HEK293 (cell line): ENCODE data around the gene OCSTAMP.

Experiments
- CTCF ChIA-PET: fragments of 350-600 bp; formaldehyde crosslinking; extraction: SDS; loops from one replicate; lab custom pipeline; 2021; ENCODE audit warnings: antibody characterized with exemption; lab: Yijun Ruan, JAX
- POLR2A ChIA-PET: fragments of 300-600 bp; formaldehyde crosslinking; extraction: SDS; loops from one replicate; lab custom pipeline; 2020; ENCODE audit warnings: antibody characterized with exemption, inconsistent platforms; lab: Yijun Ruan, JAX
- H3K27ac ChIP-seq: fragments of 200-500 bp; sonication (Bioruptor generic); 2 replicates; pipeline ENCODE4 v1.5.1; 2014; ENCODE audit warnings: low read depth, low read length, control low read depth, inconsistent platforms; ENCODE audit errors: extremely low read depth
- H3K36me3 ChIP-seq, 2 experiments: fragments of 200-500 bp in 1 of 2; sonication (Bioruptor generic) in 1 of 2; 1 replicate in 1 of 2; 2 replicates in 1 of 2; pipeline ENCODE4 v1.5.1; 2014 to 2017; ENCODE audit warnings: inconsistent platforms in 2 of 2, low read length in 2 of 2; ENCODE audit not compliant: control insufficient read depth in 2 of 2, insufficient read depth in 1 of 2
- H3K4me1 ChIP-seq: fragments of 200-500 bp; sonication (Bioruptor generic); 2 replicates; pipeline ENCODE4 v1.5.1; 2014; ENCODE audit warnings: mild to moderate bottlenecking, low read length, inconsistent platforms; ENCODE audit not compliant: control insufficient read depth, insufficient read depth
- H3K4me3 ChIP-seq: 2 replicates; pipeline ENCODE4 v1.5.1; 2011; ENCODE audit warnings: low read depth, mild to moderate bottlenecking, control low read depth, low read length, moderate library complexity
- H3K9me3 ChIP-seq: fragments of 200-500 bp; sonication (Bioruptor generic); 2 replicates; pipeline ENCODE4 v1.5.1; 2014; ENCODE audit warnings: low read depth, low read length, inconsistent platforms; ENCODE audit not compliant: control insufficient read depth, insufficient read depth
- GLIS2 ChIP-seq: fragments of 450-650 bp; formaldehyde crosslinking; IDR thresholded peaks from 2 replicates; pipeline ENCODE4 v1.5.1; 2016; ENCODE audit warnings: missing biosample characterization, missing genetic modification characterization
- IKZF3 ChIP-seq: fragments of 450-650 bp; IDR thresholded peaks from 2 replicates; pipeline ENCODE4 v1.5.0; 2018; ENCODE audit warnings: missing biosample characterization, mild to moderate bottlenecking, missing genetic modification characterization, moderate library complexity
- SETDB1 ChIP-seq: IDR thresholded peaks from one replicate; pipeline ENCODE4 v1.6.1; 2017; ENCODE audit warnings: mild to moderate bottlenecking, low read length, moderate library complexity, mixed read lengths; ENCODE audit not compliant: insufficient read length
- ZBTB17 ChIP-seq: fragments of 450-650 bp; formaldehyde crosslinking; IDR thresholded peaks from 2 replicates; pipeline ENCODE4 v1.5.1; 2016; ENCODE audit warnings: missing biosample characterization, missing genetic modification characterization
- ZIC2 ChIP-seq: fragments of 450-650 bp; formaldehyde crosslinking; IDR thresholded peaks from 2 replicates; pipeline ENCODE4 v1.5.1; 2016; ENCODE audit warnings: missing biosample characterization, missing genetic modification characterization
- ZNF133 ChIP-seq: fragments of 450-650 bp; formaldehyde crosslinking; IDR thresholded peaks from 2 replicates; pipeline ENCODE4 v1.5.1; 2016; ENCODE audit warnings: missing biosample characterization, missing genetic modification characterization
- ZNF239 ChIP-seq: fragments of 450-650 bp; formaldehyde crosslinking; IDR thresholded peaks from 2 replicates; pipeline ENCODE4 v1.5.1; 2016; ENCODE audit warnings: missing biosample characterization, missing genetic modification characterization
- ZNF292 ChIP-seq: fragments of 450-650 bp; formaldehyde crosslinking; IDR thresholded peaks from 2 replicates; pipeline ENCODE4 v1.5.1; 2016; ENCODE audit warnings: low read depth, missing biosample characterization, missing genetic modification characterization, borderline replicate concordance
- ZNF433 ChIP-seq: fragments of 450-650 bp; formaldehyde crosslinking; IDR thresholded peaks from 2 replicates; pipeline ENCODE4 v1.5.1; 2016; ENCODE audit warnings: missing biosample characterization, missing genetic modification characterization, low read depth
- ZNF548 ChIP-seq: fragments of 450-650 bp; formaldehyde crosslinking; IDR thresholded peaks from 2 replicates; pipeline ENCODE4 v1.5.1; 2016; ENCODE audit warnings: missing biosample characterization, missing genetic modification characterization
- ZNF558 ChIP-seq: fragments of 450-650 bp; formaldehyde crosslinking; IDR thresholded peaks from 2 replicates; pipeline ENCODE4 v1.5.1; 2016; ENCODE audit warnings: missing biosample characterization, missing genetic modification characterization
- ZNF837 ChIP-seq: fragments of 450-650 bp; formaldehyde crosslinking; IDR thresholded peaks from 2 replicates; pipeline ENCODE4 v1.5.1; 2016; ENCODE audit warnings: missing biosample characterization, missing genetic modification characterization
- TF ChIP-seq, protein P1 (sequence below): fragments of 450-650 bp; formaldehyde crosslinking; IDR thresholded peaks from 2 replicates; pipeline ENCODE4 v1.5.1; 2017; ENCODE audit warnings: missing biosample characterization, missing genetic modification characterization
- TF ChIP-seq, protein P2 (sequence below): sonication (generic); formaldehyde crosslinking; IDR thresholded peaks from 2 replicates; pipeline ENCODE4 v1.8.1; 2022; ENCODE audit warnings: mild to moderate bottlenecking, moderate library complexity, missing genetic modification reagents
- TF ChIP-seq, protein P3 (sequence below): fragments of 450-650 bp; formaldehyde crosslinking; conservative IDR thresholded peaks from 2 replicates; pipeline ENCODE4 v1.5.1; 2016; ENCODE audit warnings: low read depth, missing biosample characterization, missing genetic modification characterization

The OCSTAMP gene

DNA sequence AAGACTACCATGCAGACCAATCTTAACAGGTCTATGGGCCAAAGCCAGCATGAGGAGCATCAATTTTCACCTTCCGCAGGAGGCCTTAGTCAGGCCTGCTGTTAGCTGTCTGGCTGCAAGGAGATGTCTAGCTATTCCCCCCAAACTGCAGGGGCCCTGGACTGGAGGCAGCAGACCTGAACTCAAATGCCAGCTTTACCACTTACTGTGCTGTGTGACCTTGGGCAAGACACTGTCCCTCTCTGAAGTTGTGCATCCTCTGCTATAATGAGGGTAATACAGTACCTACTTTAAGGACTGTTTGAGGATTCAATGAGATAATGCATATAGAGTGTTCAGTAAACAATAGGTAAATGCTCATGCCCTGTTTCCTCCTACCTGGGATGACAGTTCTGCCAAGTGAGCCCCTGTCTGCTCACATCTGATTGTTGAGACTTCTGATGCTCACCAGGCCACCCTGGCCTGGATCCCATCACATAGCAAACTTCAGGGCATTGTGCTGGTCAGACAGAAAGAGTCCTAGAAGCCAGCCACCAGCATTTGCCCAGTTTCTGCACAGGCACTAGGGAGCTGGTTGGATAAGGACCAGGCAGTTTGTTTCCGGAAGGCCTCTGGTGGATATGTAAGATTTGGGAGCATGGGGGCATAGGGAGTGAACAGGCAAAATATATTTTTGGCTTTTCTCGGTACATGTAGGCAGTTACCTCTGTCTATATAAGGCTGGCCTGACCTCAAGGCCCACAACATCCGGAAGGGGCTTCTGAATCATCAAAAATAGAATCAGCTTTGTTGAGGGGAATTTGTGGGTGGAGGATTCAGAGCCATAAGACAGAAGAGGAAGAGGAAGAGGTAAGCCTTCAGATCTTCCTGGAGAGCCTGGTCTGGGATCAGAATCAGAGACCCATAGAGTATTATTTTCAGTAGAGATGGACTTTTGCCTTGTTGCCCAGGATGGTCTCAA is 2.3 kb upstream of the OCSTAMP start:
- H3K27ac ChIP-seq: no peak overlapping the region
- TF ChIP-seq ZBTB17 (no peak), SETDB1 (no peak), ZNF433 (tag by site-specific recombination) (no peak)
- TF ChIP-seq, all 188 proteins: peak for 0
- Histone ChIP-seq H3K4me3 (no peak overlapping the region), H3K9me3 (no peaks in the 10 kb centered on the region), H3K36me3 (no peaks in the 10 kb centered on the region), H3K4me1 (no peaks in the 10 kb centered on the region)
- ChIA-PET CTCF (interaction anchor here (1.4 to 2.3 kb wide), 2 partner anchors 9 to 128 kb away, joined by 5 to 10 read pairs; no protein-coding TSS in a partner anchor), POLR2A (no interaction called here)

DNA sequence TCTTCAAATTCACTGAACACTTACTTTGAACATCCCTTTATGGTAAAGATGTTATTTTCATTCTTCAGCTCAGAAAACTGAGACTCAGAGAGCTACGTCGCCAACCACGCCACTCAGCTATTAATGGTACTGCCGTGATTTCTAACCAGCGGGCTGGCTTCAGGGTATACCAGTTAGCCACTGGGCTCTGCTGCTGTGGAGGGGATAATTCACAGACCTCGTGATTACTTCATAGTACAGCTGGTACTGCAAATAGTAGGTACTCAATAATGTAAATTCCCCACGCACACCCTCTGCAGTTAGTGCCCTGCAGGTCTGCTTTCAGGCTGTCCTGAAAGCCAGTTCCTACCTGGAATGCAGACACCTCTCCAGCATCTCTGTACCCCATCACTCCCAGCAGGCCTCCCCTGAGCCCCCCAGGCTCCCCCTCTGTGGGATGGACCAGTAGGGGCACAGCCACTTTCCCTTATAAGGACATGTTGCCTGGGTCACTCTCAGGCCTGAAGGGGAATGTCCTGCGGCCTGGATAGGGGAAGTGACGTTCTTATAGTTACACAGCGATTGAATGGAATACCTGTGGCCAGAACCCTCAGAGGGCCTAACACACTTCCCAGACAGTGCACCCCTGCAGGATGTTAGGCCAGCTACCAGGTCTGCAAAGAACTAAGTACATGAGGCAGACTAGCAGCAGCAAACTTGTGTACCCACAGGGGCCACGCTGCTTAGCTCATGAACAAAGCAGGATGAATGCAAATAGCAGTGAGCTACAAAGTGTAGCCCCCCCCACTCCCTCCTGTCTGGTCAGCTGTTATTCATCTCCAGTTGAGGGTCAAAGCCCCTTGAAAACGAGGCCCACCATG is 1.3 kb upstream of the OCSTAMP start:
- Histone ChIP-seq H3K4me1 (no peaks in the 10 kb centered on the region), H3K4me3 (no peak overlapping the region)

More for the DNA sequence above, 1.3 kb upstream of the OCSTAMP start:
- Histone ChIP-seq H3K9me3 (no peaks in the 10 kb centered on the region), H3K27ac (no peak overlapping the region), H3K36me3 (no peaks in the 10 kb centered on the region)
- TF ChIP-seq ZNF239 (no peak), ZNF837 (tag by site-specific recombination) (no peak), ZNF133 (no peak), ZNF548 (tag by site-specific recombination) (no peak), GLIS2 (tag by site-specific recombination) (no peak), ZNF558 (no peak), IKZF3 (tag by site-specific recombination) (no peak), ZIC2 (no peak), ZNF292 (no peak)
- TF ChIP-seq, protein P1, sequence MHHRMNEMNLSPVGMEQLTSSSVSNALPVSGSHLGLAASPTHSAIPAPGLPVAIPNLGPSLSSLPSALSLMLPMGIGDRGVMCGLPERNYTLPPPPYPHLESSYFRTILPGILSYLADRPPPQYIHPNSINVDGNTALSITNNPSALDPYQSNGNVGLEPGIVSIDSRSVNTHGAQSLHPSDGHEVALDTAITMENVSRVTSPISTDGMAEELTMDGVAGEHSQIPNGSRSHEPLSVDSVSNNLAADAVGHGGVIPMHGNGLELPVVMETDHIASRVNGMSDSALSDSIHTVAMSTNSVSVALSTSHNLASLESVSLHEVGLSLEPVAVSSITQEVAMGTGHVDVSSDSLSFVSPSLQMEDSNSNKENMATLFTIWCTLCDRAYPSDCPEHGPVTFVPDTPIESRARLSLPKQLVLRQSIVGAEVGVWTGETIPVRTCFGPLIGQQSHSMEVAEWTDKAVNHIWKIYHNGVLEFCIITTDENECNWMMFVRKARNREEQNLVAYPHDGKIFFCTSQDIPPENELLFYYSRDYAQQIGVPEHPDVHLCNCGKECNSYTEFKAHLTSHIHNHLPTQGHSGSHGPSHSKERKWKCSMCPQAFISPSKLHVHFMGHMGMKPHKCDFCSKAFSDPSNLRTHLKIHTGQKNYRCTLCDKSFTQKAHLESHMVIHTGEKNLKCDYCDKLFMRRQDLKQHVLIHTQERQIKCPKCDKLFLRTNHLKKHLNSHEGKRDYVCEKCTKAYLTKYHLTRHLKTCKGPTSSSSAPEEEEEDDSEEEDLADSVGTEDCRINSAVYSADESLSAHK: no peak
- TF ChIP-seq, protein P2, sequence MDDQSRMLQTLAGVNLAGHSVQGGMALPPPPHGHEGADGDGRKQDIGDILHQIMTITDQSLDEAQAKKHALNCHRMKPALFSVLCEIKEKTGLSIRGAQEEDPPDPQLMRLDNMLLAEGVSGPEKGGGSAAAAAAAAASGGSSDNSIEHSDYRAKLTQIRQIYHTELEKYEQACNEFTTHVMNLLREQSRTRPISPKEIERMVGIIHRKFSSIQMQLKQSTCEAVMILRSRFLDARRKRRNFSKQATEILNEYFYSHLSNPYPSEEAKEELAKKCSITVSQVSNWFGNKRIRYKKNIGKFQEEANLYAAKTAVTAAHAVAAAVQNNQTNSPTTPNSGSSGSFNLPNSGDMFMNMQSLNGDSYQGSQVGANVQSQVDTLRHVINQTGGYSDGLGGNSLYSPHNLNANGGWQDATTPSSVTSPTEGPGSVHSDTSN (CRISPR knock-in tag): no peak
- TF ChIP-seq, protein P3, sequence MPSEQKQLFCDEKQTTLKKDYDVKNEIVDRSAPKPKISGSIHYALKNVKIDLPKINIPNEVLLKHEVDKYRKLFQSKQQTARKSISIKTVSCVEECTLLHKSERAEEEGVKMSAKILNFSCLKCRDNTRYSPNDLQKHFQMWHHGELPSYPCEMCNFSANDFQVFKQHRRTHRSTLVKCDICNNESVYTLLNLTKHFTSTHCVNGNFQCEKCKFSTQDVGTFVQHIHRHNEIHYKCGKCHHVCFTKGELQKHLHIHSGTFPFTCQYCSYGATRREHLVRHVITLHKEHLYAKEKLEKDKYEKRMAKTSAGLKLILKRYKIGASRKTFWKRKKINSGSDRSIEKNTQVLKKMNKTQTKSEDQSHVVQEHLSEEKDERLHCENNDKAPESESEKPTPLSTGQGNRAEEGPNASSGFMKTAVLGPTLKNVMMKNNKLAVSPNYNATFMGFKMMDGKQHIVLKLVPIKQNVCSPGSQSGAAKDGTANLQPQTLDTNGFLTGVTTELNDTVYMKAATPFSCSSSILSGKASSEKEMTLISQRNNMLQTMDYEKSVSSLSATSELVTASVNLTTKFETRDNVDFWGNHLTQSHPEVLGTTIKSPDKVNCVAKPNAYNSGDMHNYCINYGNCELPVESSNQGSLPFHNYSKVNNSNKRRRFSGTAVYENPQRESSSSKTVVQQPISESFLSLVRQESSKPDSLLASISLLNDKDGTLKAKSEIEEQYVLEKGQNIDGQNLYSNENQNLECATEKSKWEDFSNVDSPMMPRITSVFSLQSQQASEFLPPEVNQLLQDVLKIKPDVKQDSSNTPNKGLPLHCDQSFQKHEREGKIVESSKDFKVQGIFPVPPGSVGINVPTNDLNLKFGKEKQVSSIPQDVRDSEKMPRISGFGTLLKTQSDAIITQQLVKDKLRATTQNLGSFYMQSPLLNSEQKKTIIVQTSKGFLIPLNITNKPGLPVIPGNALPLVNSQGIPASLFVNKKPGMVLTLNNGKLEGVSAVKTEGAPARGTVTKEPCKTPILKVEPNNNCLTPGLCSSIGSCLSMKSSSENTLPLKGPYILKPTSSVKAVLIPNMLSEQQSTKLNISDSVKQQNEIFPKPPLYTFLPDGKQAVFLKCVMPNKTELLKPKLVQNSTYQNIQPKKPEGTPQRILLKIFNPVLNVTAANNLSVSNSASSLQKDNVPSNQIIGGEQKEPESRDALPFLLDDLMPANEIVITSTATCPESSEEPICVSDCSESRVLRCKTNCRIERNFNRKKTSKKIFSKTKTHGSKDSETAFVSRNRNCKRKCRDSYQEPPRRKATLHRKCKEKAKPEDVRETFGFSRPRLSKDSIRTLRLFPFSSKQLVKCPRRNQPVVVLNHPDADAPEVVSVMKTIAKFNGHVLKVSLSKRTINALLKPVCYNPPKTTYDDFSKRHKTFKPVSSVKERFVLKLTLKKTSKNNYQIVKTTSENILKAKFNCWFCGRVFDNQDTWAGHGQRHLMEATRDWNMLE (tag by site-specific recombination): no peak
- CTCF ChIA-PET: interaction anchor here (0.6 to 2.7 kb wide), 3 partner anchors 9 to 129 kb away, joined by 4 to 16 read pairs (median 5); no protein-coding TSS in a partner anchor
- POLR2A ChIA-PET: no interaction called here
